NCI-H2107 treated with DMSO at 0.1 percent for 48 hours (cell line): ENCODE data around the gene IKBKE.

Source experiments
- DNase-seq: peaks from one replicate; lab custom pipeline; 2025; ENCODE audit not compliant: unreplicated experiment; lab: John Stamatoyannopoulos, UW

The IKBKE gene

GRCh38 chr1:206538901-206539640 is 68.8 kb downstream of the IKBKE start:
- no peak for DNase-seq

GRCh38 chr1:206540044-206540780 is 69.9 kb downstream of the IKBKE start:
- DNase-seq: no peak

- no peak for DNase-seq
These were observed 71.1 kb downstream of the IKBKE start for GRCh38 chr1:206541236-206541833.

GRCh38 chr1:206544562-206545257 is 74.4 kb downstream of the IKBKE start:
- peak; percentile 50 for DNase-seq

- DNase-seq: no peak
These were observed 75.1 kb downstream of the IKBKE start for GRCh38 chr1:206545351-206545750.
